CD14-positive monocyte (primary cell): ENCODE measurements around the gene ZNF195. TPM values are rescaled to one million over a fixed set of nuclear protein-coding genes. Genes with fewer than 3 reads are reported as not detected.

Source experiments
- DNase-seq, 3 donors: peaks; one replicate each; pipeline ENCODE4 v3.0.0-alpha.2; 2011 to 2022
- H2AFZ ChIP-seq: 2 replicates; pipeline ENCODE4 v1.6.0; 2012; ENCODE audit warnings: mild to moderate bottlenecking, low read depth, low read length, inconsistent platforms; ENCODE audit not compliant: insufficient read depth, poor library complexity, severe bottlenecking
- H3K27ac ChIP-seq, 2 donors: 1 replicate in 1 of 2; 2 replicates in 1 of 2; pipeline ENCODE4 v1.5.1; 2012 to 2013; ENCODE audit warnings: low read length in 2 of 2, control low read depth in 1 of 2, inconsistent platforms in 1 of 2, low read depth in 1 of 2, mild to moderate bottlenecking in 1 of 2
- H3K27me3 ChIP-seq, 2 donors: one replicate each; pipeline versions ENCODE4 v1.6.0 to v1.6.1; 2011 to 2013; ENCODE audit warnings: low read length in 2 of 2; ENCODE audit not compliant: control insufficient read depth in 2 of 2, insufficient read depth in 2 of 2
- H3K36me3 ChIP-seq, 2 donors: replicated peaks in 1 of 2; 1 replicate in 1 of 2; 2 replicates in 1 of 2; pipeline versions ENCODE4 v1.5.1 to v1.6.1; 2012 to 2013; ENCODE audit warnings: low read length in 2 of 2, control low read depth in 1 of 2, inconsistent platforms in 1 of 2, mild to moderate bottlenecking in 1 of 2; ENCODE audit not compliant: insufficient read depth in 2 of 2, control insufficient read depth in 1 of 2
- H3K4me1 ChIP-seq, 2 donors: 1 replicate in 1 of 2; 2 replicates in 1 of 2; pipeline versions ENCODE4 v1.5.1 to v1.6.1; 2012 to 2013; ENCODE audit warnings: low read length in 2 of 2, control low read depth in 1 of 2, inconsistent platforms in 1 of 2, mild to moderate bottlenecking in 1 of 2, moderate library complexity in 1 of 2; ENCODE audit not compliant: insufficient read depth in 2 of 2, control insufficient read depth in 1 of 2
- H3K4me2 ChIP-seq: replicated peaks from 2 replicates; pipeline ENCODE3; 2012; ENCODE audit warnings: low read length, moderate library complexity, mild to moderate bottlenecking; ENCODE audit not compliant: poor library complexity, severe bottlenecking; ENCODE audit errors: extremely low read depth
- H3K4me3 ChIP-seq, 3 experiments: fragments of 200-600 bp in 1 of 3; sonication (generic) in 1 of 3; replicated peaks in 1 of 3; 1 replicate in 2 of 3; 2 replicates in 1 of 3; pipeline ENCODE4 v1.5.1; 2011 to 2013; ENCODE audit warnings: low read length in 3 of 3, mild to moderate bottlenecking in 3 of 3, control low read depth in 2 of 3, low read depth in 2 of 3, inconsistent platforms in 1 of 3, moderate library complexity in 1 of 3
- H3K79me2 ChIP-seq: 2 replicates; pipeline ENCODE4 v1.6.0; 2012; ENCODE audit warnings: mild to moderate bottlenecking, control low read depth, inconsistent platforms, low read length, moderate library complexity; ENCODE audit not compliant: insufficient read depth
- H3K9ac ChIP-seq: 2 replicates; pipeline ENCODE4 v1.6.0; 2017; ENCODE audit warnings: low read length, mild to moderate bottlenecking; ENCODE audit not compliant: insufficient read depth, poor library complexity, severe bottlenecking
- H3K9me3 ChIP-seq, 2 donors: replicated peaks in 1 of 2; 1 replicate in 1 of 2; 2 replicates in 1 of 2; pipeline versions ENCODE4 v1.5.1 to v1.6.1; 2012 to 2013; ENCODE audit warnings: low read length in 2 of 2, control low read depth in 1 of 2; ENCODE audit not compliant: control insufficient read depth in 1 of 2, insufficient read depth in 1 of 2
- H4K20me1 ChIP-seq: 2 replicates; pipeline ENCODE4 v1.6.0; 2012; ENCODE audit warnings: mild to moderate bottlenecking, low read length, control low read depth, moderate library complexity; ENCODE audit not compliant: insufficient read depth
- H3K27ac Mint-ChIP-seq, 7 donors: one replicate each; pipeline ENCODE4 v1.8.0; 2020; ENCODE audit warnings: mild to moderate bottlenecking in 7 of 7, mixed read lengths in 7 of 7, moderate library complexity in 6 of 7, inconsistent platforms in 2 of 7
- H3K27me3 Mint-ChIP-seq, 3 donors: one replicate each; pipeline ENCODE4 v1.8.0; 2021 to 2022; ENCODE audit warnings: low read depth in 3 of 3, mild to moderate bottlenecking in 3 of 3, mixed read lengths in 3 of 3, moderate library complexity in 3 of 3, inconsistent platforms in 1 of 3
- H3K36me3 Mint-ChIP-seq, 2 donors: one replicate each; pipeline ENCODE4 v1.8.0; 2020; ENCODE audit warnings: mixed read lengths in 2 of 2, inconsistent platforms in 1 of 2, mild to moderate bottlenecking in 1 of 2
- H3K4me1 Mint-ChIP-seq: one replicate; pipeline ENCODE4 v1.8.0; 2020; ENCODE audit warnings: mild to moderate bottlenecking, mixed read lengths
- H3K4me3 Mint-ChIP-seq, 2 donors: one replicate each; pipeline ENCODE4 v1.8.0; 2020; ENCODE audit warnings: mild to moderate bottlenecking in 2 of 2, mixed read lengths in 2 of 2, moderate library complexity in 1 of 2
- H3K9me3 Mint-ChIP-seq, 7 donors: one replicate each; pipeline ENCODE4 v1.8.0; 2020 to 2022; ENCODE audit warnings: mixed read lengths in 7 of 7, mild to moderate bottlenecking in 6 of 7, moderate library complexity in 6 of 7, inconsistent platforms in 2 of 7
- WGBS: methylation state at CpG from one replicate; pipeline ENCODE4 v1.1.5; 2013; ENCODE audit warnings: missing lambda C conversion rate; ENCODE audit not compliant: insufficient coverage; 5-methylcytosine and 5-hydroxymethylcytosine counted together
- intact Hi-C, 2 donors: fragments of 100-400 bp; cut with micrococcal nuclease; formaldehyde crosslinking; loops; one replicate each; pipeline versions ENCODE4 v1.15.0 to v1.15.1; 2023
- polyA plus RNA-seq, 3 donors: library from polyadenylated mRNA; depleted of rRNA in 1 of 3; unstranded in 2 of 3; stranded (reverse) in 1 of 3; fragments of 300-500 nt in 2 of 3; fragments of >200 nt in 1 of 3; fragmentation: Illumina TruSeq in 2 of 3; gene quantifications; 1 replicate in 2 of 3; 2 replicates in 1 of 3; pipeline ENCODE4 v1.2.3, GENCODE V29; 2012 to 2021
- TF ChIP-seq, protein P1 (sequence below): fragments of 200-600 bp; IDR thresholded peaks from one replicate; pipeline ENCODE4 v1.8.0; 2022; ENCODE audit warnings: antibody characterized with exemption, mild to moderate bottlenecking

The ZNF195 gene
- polyA plus RNA-seq, 3 donors = 10.7 to 24.7 (median 13.5) TPM

- H3K4me1 Mint-ChIP-seq = no peaks in the 10 kb centered on the region
- H3K9ac ChIP-seq = no peak overlapping the region
- no peak overlapping the region for H2AFZ ChIP-seq
- H3K4me2 ChIP-seq = no peak overlapping the region
- no peak overlapping the region for H3K4me3 ChIP-seq
- peaks cover 20 to 40% (median 24%) of the 10 kb centered on the region in 3 donors for H3K27me3 Mint-ChIP-seq
- no peak overlapping the region for H3K4me3 Mint-ChIP-seq
- no peaks in the 10 kb centered on the region for H3K4me1 ChIP-seq
- DNase-seq = no peak
- H3K36me3 Mint-ChIP-seq = no peaks in the 10 kb centered on the region
- H3K27ac Mint-ChIP-seq = no peak overlapping the region
- TF ChIP-seq, protein P1, sequence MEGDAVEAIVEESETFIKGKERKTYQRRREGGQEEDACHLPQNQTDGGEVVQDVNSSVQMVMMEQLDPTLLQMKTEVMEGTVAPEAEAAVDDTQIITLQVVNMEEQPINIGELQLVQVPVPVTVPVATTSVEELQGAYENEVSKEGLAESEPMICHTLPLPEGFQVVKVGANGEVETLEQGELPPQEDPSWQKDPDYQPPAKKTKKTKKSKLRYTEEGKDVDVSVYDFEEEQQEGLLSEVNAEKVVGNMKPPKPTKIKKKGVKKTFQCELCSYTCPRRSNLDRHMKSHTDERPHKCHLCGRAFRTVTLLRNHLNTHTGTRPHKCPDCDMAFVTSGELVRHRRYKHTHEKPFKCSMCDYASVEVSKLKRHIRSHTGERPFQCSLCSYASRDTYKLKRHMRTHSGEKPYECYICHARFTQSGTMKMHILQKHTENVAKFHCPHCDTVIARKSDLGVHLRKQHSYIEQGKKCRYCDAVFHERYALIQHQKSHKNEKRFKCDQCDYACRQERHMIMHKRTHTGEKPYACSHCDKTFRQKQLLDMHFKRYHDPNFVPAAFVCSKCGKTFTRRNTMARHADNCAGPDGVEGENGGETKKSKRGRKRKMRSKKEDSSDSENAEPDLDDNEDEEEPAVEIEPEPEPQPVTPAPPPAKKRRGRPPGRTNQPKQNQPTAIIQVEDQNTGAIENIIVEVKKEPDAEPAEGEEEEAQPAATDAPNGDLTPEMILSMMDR = no peak
- intact Hi-C loops = loop anchor here in 1 of 2 donors (10.0 kb wide), 1 partner anchor 65 kb away; no protein-coding TSS in a partner anchor
- peaks cover 6 to 22% of the 10 kb centered on the region in 2 donors for H3K27me3 ChIP-seq
- no peaks in the 10 kb centered on the region for H3K79me2 ChIP-seq
- peaks cover 0 to 3% (median 0%) of the 10 kb centered on the region in 7 donors for H3K9me3 Mint-ChIP-seq
- H3K36me3 ChIP-seq = no peaks in the 10 kb centered on the region
- WGBS = 82% methylated on average over 2 of the region's 4 CpGs
- H4K20me1 ChIP-seq = no peaks in the 10 kb centered on the region
- no peaks in the 10 kb centered on the region for H3K9me3 ChIP-seq
- H3K27ac ChIP-seq = no peak overlapping the region
Measured at GRCh38 chr11:3340025-3340424, 38.9 kb downstream of the ZNF195 start.

GRCh38 chr11:3339340-3339624 is 39.7 kb downstream of the ZNF195 start:
- Histone ChIP-seq H3K79me2 (no peaks in the 10 kb centered on the region), H3K9ac (no peak overlapping the region), H2AFZ (no peak overlapping the region), H3K9me3 (no peaks in the 10 kb centered on the region), H3K4me3 (no peak overlapping the region), H3K27ac (no peak overlapping the region), H3K27me3 (peaks cover 6 to 21% of the 10 kb centered on the region in 2 donors), H3K4me2 (no peak overlapping the region), H3K4me1 (no peaks in the 10 kb centered on the region), H3K36me3 (no peaks in the 10 kb centered on the region), H4K20me1 (no peaks in the 10 kb centered on the region)
- Mint-ChIP-seq H3K4me3 (no peak overlapping the region), H3K36me3 (no peaks in the 10 kb centered on the region), H3K27me3 (peaks cover 20 to 37% (median 21%) of the 10 kb centered on the region in 3 donors), H3K4me1 (no peaks in the 10 kb centered on the region), H3K9me3 (peaks cover 0 to 3% (median 0%) of the 10 kb centered on the region in 7 donors), H3K27ac (no peak overlapping the region)
- no peak for DNase-seq
- WGBS = 77% methylated on average over 1 of the region's 1 CpG
- TF ChIP-seq, protein P1 = no peak
- intact Hi-C loops = no loop called here
